Left hindlimb (tissue), 1 donor: ENCODE measurements around the gene TFDP1.
"Not testable (repeated sequence)": the region's sequence is repeated elsewhere in the genome, so short reads cannot be mapped to it uniquely, and the experiment has no call there.

Source experiments
- DNase-seq: peaks from one replicate; pipeline ENCODE4 v3.0.0-alpha.2; 2018

TFDP1 gene

DNA sequence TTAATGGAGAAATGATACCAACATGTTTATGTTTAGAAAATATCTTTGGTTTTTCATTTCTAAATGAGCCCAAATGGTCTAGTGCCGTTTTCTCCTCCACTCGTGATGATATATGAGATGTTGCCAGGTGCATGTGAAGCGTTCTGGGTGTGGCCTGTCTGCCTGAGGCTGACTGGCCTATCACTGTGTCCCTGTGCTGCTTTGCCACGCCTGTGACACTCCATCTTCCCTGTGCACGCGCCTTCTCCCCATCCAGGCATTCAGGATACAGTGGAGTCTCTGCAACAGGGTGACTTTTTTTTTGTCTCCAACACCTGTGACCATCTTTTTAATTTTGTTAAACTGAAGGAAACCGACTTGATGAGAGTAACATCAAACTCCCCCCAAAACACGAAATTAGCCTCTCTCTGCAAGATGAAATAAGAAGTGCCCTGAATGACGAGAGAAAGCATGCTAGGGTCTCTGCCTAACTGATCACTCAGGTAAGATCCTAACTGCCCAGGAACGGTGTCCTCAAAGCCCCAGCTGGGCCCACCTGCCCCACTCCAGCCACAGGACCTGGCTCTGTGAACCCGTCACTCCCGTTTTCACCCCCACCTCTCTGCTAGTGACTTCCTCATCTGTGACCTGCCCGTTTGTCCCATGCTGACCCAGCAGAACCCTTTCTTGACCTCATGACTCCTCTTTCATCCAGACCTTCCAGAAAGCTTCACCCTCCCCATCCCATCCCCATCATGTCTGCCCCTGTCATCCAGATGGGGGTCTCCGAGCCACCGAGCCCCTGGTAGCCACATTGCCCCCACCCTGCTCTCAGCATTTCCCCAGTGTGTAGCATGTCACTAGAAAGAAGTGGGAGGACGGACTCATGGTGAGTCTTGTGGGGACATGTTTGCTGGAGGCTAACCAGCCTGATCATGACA is 33.2 kb upstream of the TFDP1 start:
- no peak for DNase-seq

DNA sequence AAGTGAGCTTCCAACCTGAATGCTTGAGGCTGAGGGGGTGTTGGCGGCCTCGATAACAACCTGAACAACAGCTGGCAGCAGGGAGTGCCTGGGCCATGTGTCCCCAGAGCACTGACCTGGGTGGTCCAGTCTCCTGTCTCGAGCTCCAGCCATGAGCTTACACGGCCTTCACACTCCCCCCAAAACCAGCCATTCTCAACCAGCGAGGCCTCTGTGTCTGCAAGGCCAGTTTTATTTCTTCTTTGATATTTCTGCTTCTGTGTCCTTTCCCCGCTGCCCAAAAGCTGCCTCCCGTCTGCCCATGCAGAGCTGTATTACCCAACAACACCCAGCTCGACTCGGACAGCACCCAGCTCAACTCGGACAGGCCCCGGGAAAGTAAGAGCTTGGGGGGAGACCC is 32.5 kb upstream of the TFDP1 start:
- no peak for DNase-seq

GRCh38 chr13:113552786-113553434 is 31.6 kb upstream of the TFDP1 start:
- no peak for DNase-seq

GRCh38 chr13:113553511-113554332 is 30.8 kb upstream of the TFDP1 start:
- no peak for DNase-seq

GRCh38 chr13:113554333-113554700 is 30.2 kb upstream of the TFDP1 start:
- DNase-seq: no peak

- no peak for DNase-seq
Observed at GRCh38 chr13:113555141-113555540, 29.4 kb upstream of the TFDP1 start.

DNA sequence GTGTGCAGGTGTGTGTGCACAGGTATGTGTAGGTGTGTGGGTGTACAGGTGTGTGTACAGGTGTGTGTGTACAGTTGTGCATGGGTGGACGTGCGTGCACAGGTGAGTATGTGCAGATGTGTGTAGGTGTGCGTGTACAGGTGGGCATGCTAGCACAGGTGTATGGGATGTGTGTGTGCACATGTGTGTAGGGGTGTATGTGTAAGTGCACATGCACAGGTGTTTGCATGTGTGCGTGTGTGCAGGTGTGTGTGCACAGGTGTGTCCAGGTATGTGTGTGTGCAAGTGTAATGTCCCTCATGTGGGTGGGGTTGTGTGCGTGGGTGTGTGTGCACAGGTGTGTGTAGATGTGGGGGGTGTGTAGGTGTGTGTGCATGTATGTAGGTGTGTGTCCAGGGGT is 27.5 kb upstream of the TFDP1 start:
- DNase-seq: no peak

GRCh38 chr13:113558461-113558860 is 26.1 kb upstream of the TFDP1 start:
- no peak for DNase-seq

DNA sequence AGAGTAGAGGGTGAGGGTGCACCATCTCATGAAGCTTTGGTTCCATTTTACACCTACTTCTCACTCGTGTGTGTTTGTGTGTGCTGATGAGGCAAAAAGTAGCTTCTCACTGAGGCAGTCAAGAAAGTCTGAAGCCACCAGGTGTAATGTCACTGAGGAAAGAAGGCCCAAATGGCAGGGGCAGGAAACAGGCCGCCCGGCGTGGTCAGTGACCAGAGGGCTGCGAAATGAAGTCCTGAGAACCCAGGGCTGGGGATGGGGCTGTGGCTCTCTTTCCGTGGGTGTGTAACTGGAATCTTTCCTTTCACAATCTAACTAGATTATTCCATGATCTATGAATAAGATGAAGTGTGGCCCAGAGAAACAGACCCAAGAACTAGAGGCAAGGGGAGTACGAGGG is 25.5 kb upstream of the TFDP1 start:
- DNase-seq: no peak

GRCh38 chr13:113559901-113560644 is 24.5 kb upstream of the TFDP1 start:
- DNase-seq: no peak

- no peak for DNase-seq
Observed at GRCh38 chr13:113560645-113561416, 23.7 kb upstream of the TFDP1 start.

- DNase-seq: no peak
Observed at GRCh38 chr13:113561417-113562084, 23.0 kb upstream of the TFDP1 start.

- peak; percentile 83 for DNase-seq
Observed at GRCh38 chr13:113562085-113562749, 22.3 kb upstream of the TFDP1 start.

DNA sequence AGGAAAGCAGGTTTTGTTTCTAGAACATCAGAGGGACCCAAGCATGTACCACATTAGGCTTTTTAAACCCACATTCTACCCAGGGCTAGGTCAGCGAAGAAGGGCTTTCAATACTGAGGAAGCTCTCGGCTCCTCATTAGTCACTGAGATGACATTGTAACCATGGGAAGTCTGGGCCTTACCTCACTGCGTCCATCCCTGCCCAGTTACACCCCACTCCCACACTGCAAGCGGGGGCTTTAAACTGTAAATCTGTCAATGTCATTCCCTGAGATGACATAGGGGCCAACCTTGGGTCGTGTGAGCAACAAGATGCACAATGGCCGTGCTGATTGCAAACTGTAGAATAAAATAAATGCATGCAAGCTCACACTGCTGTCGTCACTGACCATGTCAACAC is 21.7 kb upstream of the TFDP1 start:
- no peak for DNase-seq

DNA sequence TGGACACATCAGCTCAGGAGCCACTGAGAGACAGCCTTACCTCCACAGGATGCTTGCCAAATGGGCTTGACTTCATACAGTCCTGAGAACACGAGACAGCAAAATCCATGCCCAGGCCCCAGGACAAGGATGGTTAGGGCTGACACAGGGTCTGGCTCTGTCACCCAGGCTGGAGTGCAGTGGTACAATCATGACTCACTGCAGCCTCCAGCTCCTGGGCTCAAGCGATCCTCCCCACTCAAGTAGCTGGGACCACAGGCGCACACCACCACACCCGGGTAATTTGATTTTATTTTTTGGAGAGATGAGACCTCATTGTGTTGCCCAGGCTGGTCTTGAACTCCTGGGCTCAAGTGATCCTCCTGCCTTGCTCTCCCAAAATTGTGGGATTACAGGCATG is 21.0 kb upstream of the TFDP1 start:
- not testable (repeated sequence) for DNase-seq

DNA sequence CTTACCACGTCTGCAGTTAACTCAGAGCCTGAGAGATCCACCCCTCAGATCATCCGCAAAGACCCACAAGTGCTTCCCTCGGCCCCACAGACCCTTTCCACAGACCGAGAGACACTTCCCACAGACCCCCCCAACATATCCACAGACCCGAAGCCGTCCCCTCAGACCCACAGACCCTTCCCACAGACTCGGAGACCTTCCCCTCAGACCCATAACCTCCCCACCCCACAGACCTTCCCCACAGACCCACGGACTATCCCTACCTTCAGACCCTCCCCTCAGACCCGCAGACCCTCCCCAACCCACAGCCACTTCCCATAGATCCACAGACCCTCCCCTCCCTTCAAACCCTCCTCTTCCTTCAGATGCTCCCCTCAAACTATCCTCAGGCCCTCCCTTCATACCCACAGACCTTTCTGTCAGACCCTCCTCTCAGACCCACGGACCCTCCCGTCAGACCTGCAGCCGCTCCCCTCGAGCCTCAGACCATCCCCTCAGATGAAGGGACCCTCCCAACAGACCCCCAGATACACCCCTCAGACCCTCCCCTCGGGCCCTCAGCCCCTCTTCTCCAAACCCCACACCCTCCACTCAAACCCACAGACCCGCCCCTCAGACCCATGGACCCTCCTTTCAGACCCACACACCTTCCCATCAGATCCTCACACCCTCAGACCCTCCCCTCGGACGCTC is 20.1 kb upstream of the TFDP1 start:
- no peak for DNase-seq

DNA sequence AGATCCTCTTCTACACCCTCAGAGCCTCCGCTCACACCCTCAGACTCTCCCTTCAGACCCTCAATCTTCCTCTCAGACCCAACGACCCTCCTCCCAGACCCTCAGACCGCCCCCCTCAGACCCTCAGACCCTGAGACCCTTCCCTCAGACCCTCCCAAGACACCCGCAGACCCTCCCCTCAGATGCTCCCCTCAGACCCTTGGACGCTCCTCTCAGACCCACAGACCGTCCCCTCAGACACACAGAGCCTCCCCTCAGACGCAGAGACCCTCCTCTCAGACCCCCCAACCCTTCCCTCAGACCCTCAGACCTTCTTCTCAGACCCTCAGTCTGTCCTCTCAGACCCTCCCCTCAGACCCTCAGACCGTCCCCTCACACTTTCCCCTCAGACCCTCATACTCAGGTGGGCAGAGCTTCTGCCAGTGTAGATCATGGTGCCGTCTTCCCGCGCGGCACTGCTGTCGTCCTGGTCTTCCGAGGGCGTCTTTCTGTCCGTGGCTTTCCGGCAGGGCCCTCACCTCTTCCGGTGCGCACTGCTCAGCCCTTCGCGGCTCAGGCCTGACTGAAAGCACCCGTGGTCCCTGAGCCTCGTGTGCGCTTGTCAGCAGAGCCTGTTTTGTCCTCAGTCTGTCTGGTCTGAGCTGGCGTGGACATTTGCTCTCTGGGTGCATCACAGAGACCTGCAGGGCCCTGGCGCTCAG is 18.9 kb upstream of the TFDP1 start:
- no peak for DNase-seq

- no peak for DNase-seq
Observed at GRCh38 chr13:113566227-113566561, 18.4 kb upstream of the TFDP1 start.

- no peak for DNase-seq
Observed at GRCh38 chr13:113567681-113568080, 16.9 kb upstream of the TFDP1 start.

GRCh38 chr13:113573065-113573464 is 11.5 kb upstream of the TFDP1 start:
- no peak for DNase-seq
